Hepatocyte (in vitro differentiated cells): ENCODE measurements around the gene CHST11. TPM values are rescaled to one million over a fixed set of nuclear protein-coding genes. Genes with fewer than 3 reads are reported as not detected.

ENCODE experiments used
- DNase-seq: peaks from one replicate; pipeline ENCODE4 v3.0.0-alpha.2; 2016; ENCODE audit warnings: low spot score
- H2AFZ ChIP-seq: fragments of 200-600 bp; sonication (generic); 2 replicates; pipeline ENCODE4 v1.6.0; 2016; ENCODE audit warnings: antibody characterized with exemption, mild to moderate bottlenecking
- H3K27ac ChIP-seq: fragments of 200-600 bp; sonication (generic); 2 replicates; pipeline ENCODE4 v1.5.1; 2016; ENCODE audit warnings: mild to moderate bottlenecking
- H3K27me3 ChIP-seq: fragments of 200-600 bp; sonication (generic); 2 replicates; pipeline ENCODE4 v1.6.1; 2016
- H3K36me3 ChIP-seq: fragments of 200-600 bp; sonication (generic); replicated peaks from 2 replicates; pipeline ENCODE4 v1.5.1; 2016; ENCODE audit warnings: low read depth; ENCODE audit not compliant: insufficient read depth
- H3K4me1 ChIP-seq: fragments of 200-600 bp; sonication (generic); 2 replicates; pipeline ENCODE4 v1.5.1; 2016; ENCODE audit warnings: mild to moderate bottlenecking, moderate library complexity; ENCODE audit not compliant: insufficient read depth
- H3K4me2 ChIP-seq: fragments of 200-600 bp; sonication (generic); 2 replicates; pipeline ENCODE4 v1.6.0; 2016
- H3K4me3 ChIP-seq: fragments of 200-600 bp; sonication (generic); 2 replicates; pipeline ENCODE4 v1.5.1; 2016; ENCODE audit warnings: mild to moderate bottlenecking
- H3K79me2 ChIP-seq: fragments of 200-600 bp; sonication (generic); 2 replicates; pipeline ENCODE4 v1.6.0; 2017; ENCODE audit warnings: mild to moderate bottlenecking
- H3K9me2 ChIP-seq: fragments of 200-600 bp; sonication (generic); replicated peaks from 2 replicates; pipeline ENCODE4 v1.6.0; 2017; ENCODE audit warnings: mild to moderate bottlenecking; ENCODE audit not compliant: insufficient read depth
- H3K9me3 ChIP-seq: fragments of 200-600 bp; sonication (generic); 2 replicates; pipeline ENCODE4 v1.5.1; 2016; ENCODE audit warnings: low read depth, mild to moderate bottlenecking
- H4K20me1 ChIP-seq: fragments of 200-600 bp; sonication (generic); 2 replicates; pipeline ENCODE4 v1.6.0; 2016; ENCODE audit warnings: mild to moderate bottlenecking; ENCODE audit not compliant: insufficient read depth, poor library complexity, severe bottlenecking
- CTCF ChIP-seq: fragments of 200-600 bp; sonication (generic); IDR thresholded peaks from 2 replicates; pipeline ENCODE4 v1.5.1; 2016; ENCODE audit warnings: antibody characterized with exemption, mild to moderate bottlenecking; ENCODE audit not compliant: poor library complexity
- EZH2 ChIP-seq: fragments of 200-600 bp; sonication (generic); IDR thresholded peaks from 2 replicates; pipeline ENCODE4 v1.6.1; 2016; ENCODE audit warnings: antibody characterized with exemption, mild to moderate bottlenecking, borderline replicate concordance
- EZH2phosphoT487 ChIP-seq: fragments of 200-600 bp; sonication (generic); IDR thresholded peaks from one replicate; pipeline ENCODE4 v1.6.1; 2018; ENCODE audit warnings: antibody characterized with exemption, mild to moderate bottlenecking, low read depth, moderate library complexity; ENCODE audit not compliant: unreplicated experiment, severe bottlenecking
- WGBS: methylation state at CpG from one replicate; pipeline ENCODE4 v1.1.6; 2016; ENCODE audit warnings: low lambda C conversion rate; ENCODE audit errors: missing lambda C conversion rate; 5-methylcytosine and 5-hydroxymethylcytosine counted together
- polyA plus RNA-seq: library from polyadenylated mRNA; unstranded; fragments of >200 nt; fragmentation: Nextera tagmentation; extraction: Ambion mirVana; gene quantifications from 2 replicates; pipeline ENCODE4 v1.2.1, GENCODE V29; 2016
- total RNA-seq: library from RNA; depleted of rRNA; stranded (reverse); fragments of >200 nt; gene quantifications from 2 replicates; pipeline ENCODE4 v1.2.3, GENCODE V29; 2014

The CHST11 gene
- total and polyA plus RNA-seq, 2 experiments from 2014 or later = 5.2 to 8.9 TPM

- H4K20me1 ChIP-seq = no peaks in the 10 kb centered on the region
- H3K27ac ChIP-seq = no peak overlapping the region
- no peaks in the 10 kb centered on the region for H3K27me3 ChIP-seq
- no peaks in the 10 kb centered on the region for H3K4me1 ChIP-seq
- H3K9me3 ChIP-seq = no peaks in the 10 kb centered on the region
- H3K4me2 ChIP-seq = no peak overlapping the region
- H2AFZ ChIP-seq = no peak overlapping the region
- no peak overlapping the region for H3K4me3 ChIP-seq
- 93% methylated on average over 1 of the region's 1 CpG for WGBS
- no peak for DNase-seq
- H3K36me3 ChIP-seq = no peaks in the 10 kb centered on the region
- no peak for TF ChIP-seq EZH2
- no peak for TF ChIP-seq CTCF
- TF ChIP-seq EZH2phosphoT487 = no peak
- H3K79me2 ChIP-seq = no peaks in the 10 kb centered on the region
- no peaks in the 10 kb centered on the region for H3K9me2 ChIP-seq
These were observed 184.2 kb downstream of the CHST11 start for GRCh38 chr12:104640956-104641355.

- Histone ChIP-seq H3K36me3 (no peaks in the 10 kb centered on the region), H3K79me2 (no peaks in the 10 kb centered on the region), H3K4me3 (no peak overlapping the region), H3K4me2 (no peak overlapping the region), H2AFZ (no peak overlapping the region), H3K27me3 (no peaks in the 10 kb centered on the region), H3K27ac (no peak overlapping the region), H3K4me1 (no peaks in the 10 kb centered on the region), H3K9me2 (no peaks in the 10 kb centered on the region), H3K9me3 (no peaks in the 10 kb centered on the region), H4K20me1 (no peaks in the 10 kb centered on the region)
- TF ChIP-seq EZH2phosphoT487 = no peak
- no peak for TF ChIP-seq CTCF
- no peak for TF ChIP-seq EZH2
- DNase-seq = no peak
- WGBS = 65% methylated on average over 3 of the region's 3 CpGs
These were observed 185.1 kb downstream of the CHST11 start for GRCh38 chr12:104641862-104642261.

- H3K9me3 ChIP-seq = no peaks in the 10 kb centered on the region
- no peaks in the 10 kb centered on the region for H3K4me1 ChIP-seq
- H3K4me3 ChIP-seq = no peak overlapping the region
- H3K4me2 ChIP-seq = no peak overlapping the region
- no peak overlapping the region for H2AFZ ChIP-seq
- TF ChIP-seq EZH2 = no peak
- WGBS = 97% methylated on average over 8 of the region's 8 CpGs
- H4K20me1 ChIP-seq = no peaks in the 10 kb centered on the region
- H3K79me2 ChIP-seq = no peaks in the 10 kb centered on the region
- H3K27me3 ChIP-seq = no peaks in the 10 kb centered on the region
- no peak overlapping the region for H3K27ac ChIP-seq
- DNase-seq = no peak
- no peaks in the 10 kb centered on the region for H3K9me2 ChIP-seq
- no peaks in the 10 kb centered on the region for H3K36me3 ChIP-seq
These were observed 186.5 kb downstream of the CHST11 start for GRCh38 chr12:104643093-104643818.

GRCh38 chr12:104643819-104644669, 187.3 kb downstream of the CHST11 start:
- Histone ChIP-seq H3K27ac (no peak overlapping the region), H3K36me3 (no peaks in the 10 kb centered on the region), H3K9me3 (no peaks in the 10 kb centered on the region), H3K9me2 (no peaks in the 10 kb centered on the region), H3K27me3 (no peaks in the 10 kb centered on the region), H4K20me1 (no peaks in the 10 kb centered on the region), H3K79me2 (no peaks in the 10 kb centered on the region), H3K4me3 (no peak overlapping the region), H3K4me1 (no peaks in the 10 kb centered on the region), H2AFZ (no peak overlapping the region), H3K4me2 (no peak overlapping the region)
- TF ChIP-seq EZH2phosphoT487 (no peak), CTCF (no peak), EZH2 (no peak)
- WGBS = 85% methylated on average over 12 of the region's 12 CpGs
- DNase-seq = no peak
